Motor neuron (in vitro differentiated cells): ENCODE measurements around the gene STIM2. TPM values are rescaled to one million over a fixed set of nuclear protein-coding genes. Genes with fewer than 3 reads are reported as not detected.
A peak's percentile ranks its signal among the peaks of the same experiment; 100 is the strongest.

Experiments
- ATAC-seq, 8 experiments: fragments of 200-7000 bp; cut with Tn5 transposase; replicated peaks in 6 of 8; 2 replicates each; pipeline ENCODE4 v1.8.0; 2021; ENCODE audit warnings: mild to moderate bottlenecking in 8 of 8, moderate library complexity in 8 of 8
- H3K27ac ChIP-seq, 2 donors: fragments of 250-450 bp; sonication (Bioruptor Pico); 2 replicates each; pipeline ENCODE4 v1.9.0; 2021; ENCODE audit warnings: antibody characterized with exemption in 2 of 2, mild to moderate bottlenecking in 2 of 2, moderate library complexity in 1 of 2
- H3K4me1 ChIP-seq, 2 donors: fragments of 250-450 bp; sonication (Bioruptor Pico); replicated peaks in 1 of 2; 2 replicates each; pipeline ENCODE4 v1.6.1; 2021; ENCODE audit warnings: antibody characterized with exemption in 2 of 2, mild to moderate bottlenecking in 2 of 2, moderate library complexity in 1 of 2
- H3K4me3 ChIP-seq, 5 donors: fragments of 250-450 bp; sonication (Bioruptor Pico); 2 replicates each; pipeline ENCODE4 v1.9.0; 2021; ENCODE audit warnings: antibody characterized with exemption in 5 of 5, mild to moderate bottlenecking in 5 of 5, moderate library complexity in 4 of 5
- WGBS, 10 experiments: fragments of 450-650 bp; shearing (Covaris generic); methylation state at CpG; one replicate each; pipeline ENCODE4 v1.0.0; 2022; 5-methylcytosine and 5-hydroxymethylcytosine counted together
- in situ Hi-C, 9 experiments: fragments of 400-800 bp; cut with MboI; loops; one replicate each; pipeline ENCODE4 v1.15.0; 2021; ENCODE audit warnings: low sequenced_read_pairs in 9 of 9, low pct_unique_long_range_greater_than_20kb in 2 of 9; ENCODE audit not compliant: unreplicated experiment in 9 of 9
- total RNA-seq, 8 experiments: library from RNA; unstranded; fragments of 300-600 nt; gene quantifications; 2 replicates each; pipeline versions ENCODE4 v1.2.3 to v1.2.4, GENCODE V29; 2022

Gene STIM2
- total RNA-seq, 8 experiments from 2014 or later = 17.6 to 36.8 (median 28.2) TPM

DNA sequence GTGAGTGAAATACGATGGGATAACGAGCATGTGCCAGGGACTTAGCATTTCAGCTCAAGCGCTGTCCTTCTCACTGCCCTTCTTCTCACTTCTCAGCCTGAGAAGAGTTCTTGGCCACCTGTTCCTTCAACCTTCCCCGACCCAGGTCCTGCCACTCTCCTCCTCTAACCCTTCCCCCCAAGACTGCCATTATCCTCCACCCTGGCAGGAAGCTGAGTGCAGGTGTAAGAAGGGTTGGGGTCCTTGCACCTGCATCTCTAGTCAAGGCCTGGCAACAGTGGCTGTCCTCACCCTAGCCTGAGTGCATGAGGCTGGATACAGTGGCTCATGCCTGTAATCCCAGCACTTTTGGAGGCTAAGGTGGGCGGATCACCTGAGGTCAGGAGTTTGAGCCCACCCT lies 19.9 kb upstream of the STIM2 start:
- 80 to 100% (median 92%) methylated on average over 1 to 4 of the region's 5 CpGs; no CpG with 5 or more reads in 5 of the 10 experiments for WGBS, 10 experiments
- ATAC-seq = no peak
- Histone ChIP-seq H3K4me1 (no peaks in the 10 kb centered on the region), H3K4me3 (no peak overlapping the region), H3K27ac (no peak overlapping the region)
- in situ Hi-C loops = no loop called here

DNA sequence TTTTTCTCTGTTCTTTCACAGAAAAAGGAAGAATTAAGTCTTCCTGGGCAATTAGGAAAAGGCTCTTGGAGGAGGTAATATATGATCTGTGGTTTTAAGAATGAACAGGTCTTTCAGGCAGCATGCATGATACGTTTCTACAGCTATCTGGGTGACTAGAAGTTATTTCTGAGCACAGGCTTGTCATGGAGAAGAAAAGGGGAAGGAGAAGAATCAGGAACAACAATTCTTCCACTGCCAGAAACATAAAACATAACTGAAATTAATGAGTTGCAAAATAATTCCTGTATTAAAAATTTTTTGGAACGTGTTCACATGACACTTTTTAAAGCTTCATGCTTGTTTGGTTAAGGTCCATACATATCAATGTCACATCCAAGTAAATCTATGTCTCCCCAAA lies 17.7 kb upstream of the STIM2 start:
- ATAC-seq = no peak
- Histone ChIP-seq H3K27ac (no peak overlapping the region), H3K4me3 (no peak overlapping the region), H3K4me1 (no peaks in the 10 kb centered on the region)
- in situ Hi-C loops = no loop called here
- 0 to 83% (median 59%) methylated on average over 1 to 2 of the region's 2 CpGs; no CpG with 5 or more reads in 1 of the 10 experiments for WGBS, 10 experiments

DNA sequence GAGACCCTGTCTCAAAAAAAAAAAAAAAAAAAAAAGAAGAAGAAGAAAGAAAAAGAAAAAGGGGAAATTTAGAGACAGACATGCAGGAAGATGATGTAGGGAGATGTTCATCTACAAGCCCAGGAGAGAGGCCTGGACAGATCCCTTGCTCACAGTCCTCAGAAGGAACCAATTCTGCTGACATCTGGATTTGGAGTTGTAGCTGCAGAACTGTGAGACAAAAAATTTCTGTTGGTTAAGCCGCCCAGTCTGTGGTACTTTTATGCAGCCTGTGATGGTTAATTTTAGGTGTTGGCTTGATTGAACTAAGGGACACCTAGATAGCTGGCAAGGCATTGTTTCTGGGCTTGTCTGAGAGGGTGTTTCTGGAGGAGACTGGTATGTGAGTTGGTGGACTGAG lies 10.1 kb upstream of the STIM2 start:
- in situ Hi-C loops = loop anchor here in 2 of 9 experiments (25.0 kb wide), 1 partner anchor 162 kb away; no protein-coding TSS in a partner anchor
- 0 to 100% (median 75%) methylated on average over 1 of the region's 1 CpG; no CpG with 5 or more reads in 3 of the 10 experiments for WGBS, 10 experiments
- no peaks in the 10 kb centered on the region for H3K4me1 ChIP-seq

DNA sequence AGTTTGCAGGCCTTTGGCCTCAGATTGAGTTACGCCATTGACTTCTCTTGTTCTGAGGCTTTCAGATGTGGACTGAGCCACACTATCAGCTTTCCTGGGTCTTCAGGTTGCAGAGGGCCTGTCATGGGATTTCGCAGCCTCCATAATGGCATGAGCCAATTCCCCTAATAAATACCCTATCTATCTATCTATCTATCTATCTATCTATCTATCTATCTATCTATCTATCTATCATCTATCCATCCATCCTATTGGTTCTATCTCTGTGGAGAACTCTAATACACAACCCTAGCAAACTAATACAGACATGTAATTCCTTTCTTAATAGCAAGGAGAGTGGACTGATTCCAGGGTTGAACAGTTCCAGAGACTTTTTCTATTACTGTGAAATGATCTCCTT lies 9.5 kb upstream of the STIM2 start:
- no peak for ATAC-seq
- H3K4me1 ChIP-seq = no peaks in the 10 kb centered on the region
- no peak overlapping the region for H3K27ac ChIP-seq
- in situ Hi-C loops = loop anchor here in 2 of 9 experiments (25.0 kb wide), 1 partner anchor 161 kb away; no protein-coding TSS in a partner anchor
- 60 to 100% (median 92%) methylated on average over 1 of the region's 2 CpGs; no CpG with 5 or more reads in 2 of the 10 experiments for WGBS, 10 experiments
- H3K4me3 ChIP-seq = no peak overlapping the region

More for the DNA sequence above, 10.1 kb upstream of the STIM2 start:
- no peak for ATAC-seq
- no peak overlapping the region for H3K4me3 ChIP-seq
- H3K27ac ChIP-seq = no peak overlapping the region

DNA sequence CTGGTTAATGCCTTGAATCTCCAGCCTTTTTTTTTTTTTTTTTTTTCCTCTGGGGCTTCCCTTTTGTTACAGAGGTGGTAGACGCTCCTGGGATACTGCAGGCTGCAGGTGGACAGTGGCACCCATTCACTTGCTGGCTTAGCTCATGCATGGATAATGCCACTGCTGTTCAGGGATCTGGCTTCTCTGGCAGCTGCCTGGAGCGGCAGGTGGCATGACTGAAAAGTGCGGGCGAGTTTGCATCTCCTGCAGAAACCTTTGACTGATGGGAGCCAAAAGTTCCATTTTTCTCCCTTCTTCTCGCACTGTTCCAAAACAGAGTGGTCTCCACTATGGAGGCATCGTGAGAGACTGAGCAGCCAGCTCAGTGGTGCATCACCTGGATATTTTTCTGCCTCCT lies 5.9 kb upstream of the STIM2 start:
- peaks cover 8 to 9% of the 10 kb centered on the region in 2 donors for H3K4me1 ChIP-seq
- no peak for ATAC-seq
- in situ Hi-C loops = loop anchor here in 2 of 9 experiments (25.0 kb wide), 1 partner anchor 158 kb away; no protein-coding TSS in a partner anchor
- WGBS, 10 experiments = 40 to 80% (median 67%) methylated on average over 1 to 6 of the region's 6 CpGs; no CpG with 5 or more reads in 3 of the 10 experiments
- no peak overlapping the region for H3K27ac ChIP-seq
- H3K4me3 ChIP-seq = no peak overlapping the region

DNA sequence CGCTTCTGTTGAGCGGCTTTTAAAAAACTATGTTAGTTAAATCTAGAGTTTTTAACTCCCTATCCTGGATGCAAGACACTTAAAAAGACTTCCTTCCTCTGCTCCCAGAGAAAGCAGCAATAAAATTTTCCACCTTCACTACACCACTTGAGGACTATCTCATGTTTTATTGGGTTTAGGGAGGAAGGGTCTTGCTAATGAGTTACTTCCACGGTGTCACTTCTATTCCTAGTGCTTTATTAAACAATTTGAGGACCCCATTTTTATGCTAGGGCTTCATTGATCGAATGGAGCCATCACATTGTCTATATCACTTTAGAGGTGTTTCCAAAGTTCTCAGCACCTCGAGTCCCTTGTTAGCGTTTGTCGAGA lies 3.7 kb upstream of the STIM2 start:
- 30 to 100% (median 49%) methylated on average over 2 to 7 of the region's 7 CpGs; no CpG with 5 or more reads in 2 of the 10 experiments for WGBS, 10 experiments
- no peak for ATAC-seq
- H3K27ac ChIP-seq = peak overlapping the region in 1 of 2 donors; percentile 25
- peak overlapping the region; percentile 54 to 72 (median 60) for H3K4me3 ChIP-seq
- H3K4me1 ChIP-seq = peaks cover 9 to 11% of the 10 kb centered on the region in 2 donors
- in situ Hi-C loops = loop anchor here in 2 of 9 experiments (25.0 kb wide), 1 partner anchor 155 kb away; no protein-coding TSS in a partner anchor

DNA sequence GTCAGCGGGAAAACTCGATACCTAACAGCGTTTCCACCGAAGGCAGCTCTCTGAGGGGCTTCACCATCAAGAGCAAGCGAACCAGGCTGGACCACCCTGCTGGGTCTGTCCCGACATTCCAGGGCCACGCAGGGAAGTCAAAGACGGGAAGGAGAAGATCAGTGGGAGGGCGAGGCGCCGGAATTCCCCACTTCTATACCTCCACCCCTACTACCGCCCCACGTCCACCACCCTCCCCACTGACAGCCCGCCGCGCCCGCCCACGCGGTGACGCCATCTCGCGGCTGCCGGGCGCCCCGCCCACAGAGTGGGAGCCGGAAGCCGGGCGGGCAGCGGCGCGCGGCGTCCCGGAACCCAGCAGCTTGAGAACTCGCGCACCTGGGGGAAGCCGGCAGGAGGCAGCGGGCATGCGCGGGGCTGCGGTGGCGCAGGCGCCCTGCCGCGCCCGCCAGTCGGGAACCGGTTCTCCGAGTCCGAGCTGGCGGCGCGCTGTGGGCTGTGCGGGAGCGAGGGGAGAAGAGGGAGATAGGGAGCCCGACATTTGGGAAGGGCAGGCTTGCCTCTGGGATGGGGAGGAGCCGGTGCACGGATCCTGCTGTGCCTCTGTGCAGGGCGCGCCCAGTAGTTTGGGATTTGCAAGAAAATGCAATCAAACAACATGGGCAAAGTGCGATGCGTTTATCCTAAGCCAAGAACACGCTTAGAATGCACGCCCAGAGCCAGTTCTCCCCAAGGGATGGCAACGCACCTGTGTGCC lies 3.2 kb upstream of the STIM2 start:
- in situ Hi-C loops = loop anchor here in 2 of 9 experiments (25.0 kb wide), 1 partner anchor 155 kb away; no protein-coding TSS in a partner anchor
- peak overlapping the region; percentile 29 to 46 for H3K27ac ChIP-seq
- peak; percentile 43 to 65 (median 56) for ATAC-seq
- WGBS, 10 experiments = 0 to 24% (median 7%) methylated on average over 1 to 8 of the region's 65 CpGs; no CpG with 5 or more reads in 4 of the 10 experiments
- peak overlapping the region; percentile 54 to 72 (median 60) for H3K4me3 ChIP-seq
- H3K4me1 ChIP-seq = peaks cover 9 to 11% of the 10 kb centered on the region in 2 donors

DNA sequence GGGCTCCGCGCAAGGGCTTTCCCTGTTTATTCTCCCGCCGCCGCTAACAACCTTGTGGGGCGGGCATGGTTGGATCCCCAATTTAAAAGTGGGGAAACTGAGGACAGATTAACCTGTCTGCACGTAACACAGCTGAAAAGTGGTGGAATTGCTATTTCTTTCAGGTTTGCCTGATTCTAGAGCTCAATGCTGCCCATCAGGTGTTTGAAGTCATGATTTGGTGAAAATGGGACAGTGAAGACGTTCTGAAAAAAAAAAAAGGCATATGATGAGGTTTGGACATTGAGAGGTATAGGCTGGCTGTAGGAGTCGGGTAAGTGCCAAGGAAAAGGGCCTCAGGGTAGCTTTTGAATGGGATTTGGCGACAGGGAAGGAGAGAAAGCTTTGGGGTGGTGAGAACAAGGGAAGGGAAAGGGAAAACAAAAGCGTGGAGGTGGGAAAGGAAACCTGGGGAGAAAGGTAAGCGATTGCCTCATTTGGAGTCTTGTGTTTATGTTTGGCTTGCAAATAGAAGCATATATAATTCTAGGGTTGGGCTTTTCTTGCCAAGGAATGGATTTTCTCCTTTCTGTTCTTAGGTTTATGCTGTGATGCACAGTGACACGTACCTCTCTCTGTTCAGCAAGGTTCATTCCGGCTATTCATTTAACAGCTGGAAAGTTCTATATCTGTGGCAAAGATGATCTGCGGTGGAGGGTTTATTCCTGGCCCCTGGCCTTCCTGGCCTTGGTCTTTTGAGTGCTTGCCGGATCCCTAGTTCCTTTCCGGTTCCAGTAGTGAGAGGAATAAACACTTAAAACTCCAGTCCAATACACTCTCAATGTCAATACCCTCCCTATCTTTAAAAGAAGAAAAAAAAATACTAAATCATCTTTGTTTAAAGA lies 2.4 kb upstream of the STIM2 start:
- H3K4me3 ChIP-seq = peak overlapping the region; percentile 54 to 72 (median 60)
- ATAC-seq = no peak
- WGBS, 10 experiments = 0 to 40% (median 14%) methylated on average over 1 to 17 of the region's 17 CpGs
- peaks cover 9 to 15% of the 10 kb centered on the region in 2 donors for H3K4me1 ChIP-seq
- peak overlapping the region; percentile 29 to 46 for H3K27ac ChIP-seq
- in situ Hi-C loops = loop anchor here in 2 of 9 experiments (25.0 kb wide), 1 partner anchor 154 kb away; no protein-coding TSS in a partner anchor

DNA sequence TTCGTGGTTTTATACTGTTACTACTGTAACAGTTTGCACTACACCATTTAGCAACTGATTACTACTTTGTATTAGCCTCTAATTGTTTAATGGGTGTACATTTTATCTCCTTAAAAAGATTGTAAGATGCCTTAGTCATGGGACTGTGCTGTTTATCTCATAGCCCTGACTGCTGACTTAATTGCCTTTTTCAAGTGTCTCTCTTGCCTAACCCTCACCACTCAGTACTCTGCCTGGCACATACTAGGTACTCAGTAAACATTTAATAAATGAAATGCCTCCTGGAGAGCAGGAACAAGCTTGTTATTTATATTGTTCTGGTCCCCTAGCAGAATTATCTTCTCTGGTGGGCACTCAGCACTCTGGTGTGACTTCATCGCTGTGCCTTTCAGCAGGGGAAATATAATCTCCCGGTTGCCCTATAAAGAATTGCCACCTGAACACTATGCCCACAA lies 1.7 kb upstream of the STIM2 start:
- Histone ChIP-seq H3K4me3 (peak overlapping the region; percentile 54 to 72 (median 60)), H3K4me1 (peaks cover 16 to 21% of the 10 kb centered on the region in 2 donors), H3K27ac (no peak overlapping the region)
- no peak for ATAC-seq
- in situ Hi-C loops = loop anchor here in 2 of 9 experiments (25.0 kb wide), 1 partner anchor 153 kb away; no protein-coding TSS in a partner anchor
- WGBS, 10 experiments = 65 to 100% (median 80%) methylated on average over 1 to 3 of the region's 3 CpGs; no CpG with 5 or more reads in 1 of the 10 experiments

DNA sequence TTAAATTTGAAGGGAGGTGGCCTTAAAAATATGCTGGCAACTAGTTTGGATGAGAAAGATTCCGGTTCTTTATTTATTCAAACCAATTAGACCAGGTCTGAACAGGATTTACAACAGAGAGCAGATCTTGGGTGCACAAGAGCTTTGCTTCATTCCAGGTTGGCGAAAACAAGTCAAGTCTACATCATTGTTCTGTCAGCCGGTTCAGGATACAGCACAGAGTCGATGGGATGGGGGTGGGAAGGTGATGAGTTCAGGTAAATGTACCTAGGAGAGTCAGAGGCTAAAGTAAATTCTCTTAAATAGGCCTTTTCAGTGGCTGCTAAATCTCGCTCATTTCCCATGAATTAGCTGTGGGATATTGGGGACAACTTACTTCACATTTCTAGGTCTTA lies 882 bp upstream of the STIM2 start:
- WGBS, 10 experiments = 23 to 80% (median 52%) methylated on average over 1 to 5 of the region's 5 CpGs
- in situ Hi-C loops = loop anchor here in 2 of 9 experiments (25.0 kb wide), 1 partner anchor 153 kb away; no protein-coding TSS in a partner anchor
- ATAC-seq = no peak
- Histone ChIP-seq H3K4me3 (peak overlapping the region; percentile 60 to 79 (median 68)), H3K27ac (peak overlapping the region; percentile 60 to 79), H3K4me1 (peaks cover 16 to 27% of the 10 kb centered on the region in 2 donors)

DNA sequence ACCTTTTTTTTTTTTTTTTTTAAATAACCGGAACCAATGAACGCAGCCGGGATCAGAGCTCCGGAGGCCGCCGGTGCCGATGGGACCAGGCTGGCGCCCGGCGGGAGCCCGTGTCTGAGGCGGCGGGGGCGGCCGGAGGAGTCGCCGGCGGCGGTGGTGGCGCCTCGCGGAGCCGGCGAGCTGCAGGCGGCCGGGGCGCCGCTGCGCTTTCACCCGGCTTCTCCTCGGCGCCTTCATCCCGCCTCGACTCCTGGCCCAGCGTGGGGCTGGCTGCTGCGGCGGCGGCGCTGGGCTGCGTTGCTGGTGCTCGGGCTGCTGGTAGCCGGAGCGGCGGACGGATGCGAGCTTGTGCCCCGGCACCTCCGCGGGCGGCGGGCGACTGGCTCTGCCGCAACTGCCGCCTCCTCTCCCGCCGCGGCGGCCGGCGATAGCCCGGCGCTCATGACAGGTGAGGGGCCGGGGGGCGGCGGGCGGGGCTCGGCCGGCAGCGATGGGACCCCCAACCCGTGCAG lies 337 bp downstream of the STIM2 start:
- in situ Hi-C loops = loop anchor here in 2 of 9 experiments (25.0 kb wide), 1 partner anchor 151 kb away; no protein-coding TSS in a partner anchor
- peaks cover 19 to 36% of the 10 kb centered on the region in 2 donors for H3K4me1 ChIP-seq

More for the DNA sequence above, 337 bp downstream of the STIM2 start:
- ATAC-seq = peak in 7 of 8 experiments; percentile 16 to 34 (median 22)
- H3K4me3 ChIP-seq = peak overlapping the region; percentile 60 to 79 (median 68)
- no CpG with 5 or more reads among the region's 70 CpGs for WGBS, 10 experiments
- peak overlapping the region; percentile 78 to 83 for H3K27ac ChIP-seq
